Endothelial cell of umbilical vein (primary cell): Measurements from ENCODE around the gene FAM124B. TPM values are rescaled to one million over a fixed set of nuclear protein-coding genes. Genes with fewer than 3 reads are reported as not detected.

Experiments
- BruUV-seq: library from RNA; stranded (reverse); fragments of 400-500 nt; replicated peaks from 2 replicates; lab custom pipeline; 2021; lab: Mats Ljungman, UMichigan
- CTCF ChIA-PET: fragments of 300-600, 350-600 bp; sonication (Branson Sonifier 250); formaldehyde crosslinking; loops from one replicate; lab custom pipeline; 2021; ENCODE audit warnings: antibody characterized with exemption, inconsistent platforms; lab: Charles Lee
- POLR2A ChIA-PET: fragments of 300-600, 350-600 bp; sonication (Branson Sonifier 250); formaldehyde crosslinking; loops from one replicate; lab custom pipeline; 2021; ENCODE audit warnings: antibody characterized with exemption, inconsistent platforms; lab: Charles Lee
- DNase-seq: peaks from one replicate; pipeline ENCODE4 v3.0.0-alpha.2; 2011; ENCODE audit warnings: low read depth, low spot score
- FAIRE-seq: peaks from 2 replicates; lab custom pipeline; 2011; peaks lifted over from hg19 to GRCh38; lab: Jason Lieb, UNC
- H2AFZ ChIP-seq: 2 replicates; pipeline ENCODE4 v1.6.0; 2012; ENCODE audit warnings: low read depth, low read length, control low read depth, inconsistent platforms
- H3K27ac ChIP-seq: 2 replicates; pipeline ENCODE4 v1.5.1; 2011; ENCODE audit warnings: low read depth, mild to moderate bottlenecking, control low read depth, low read length, moderate library complexity; ENCODE audit not compliant: insufficient read depth
- H3K27me3 ChIP-seq, 2 experiments: 2 replicates each; pipeline versions ENCODE4 v1.6.0 to v1.6.1; 2011; ENCODE audit warnings: low read length in 2 of 2, mixed read lengths in 1 of 2; ENCODE audit not compliant: control insufficient read depth in 2 of 2, insufficient read depth in 2 of 2
- H3K36me3 ChIP-seq, 2 experiments: 2 replicates in 1 of 2; 3 replicates in 1 of 2; pipeline ENCODE4 v1.5.1; 2011; ENCODE audit warnings: low read length in 2 of 2, mild to moderate bottlenecking in 1 of 2, moderate library complexity in 1 of 2; ENCODE audit not compliant: control insufficient read depth in 2 of 2, insufficient read depth in 2 of 2; ENCODE audit errors: extremely low read depth in 1 of 2
- H3K4me1 ChIP-seq: 3 replicates; pipeline ENCODE4 v1.5.1; 2011; ENCODE audit warnings: mild to moderate bottlenecking, low read length; ENCODE audit not compliant: control insufficient read depth, insufficient read depth; ENCODE audit errors: extremely low read depth
- H3K4me2 ChIP-seq: 2 replicates; pipeline ENCODE4 v1.6.1; 2011; ENCODE audit warnings: low read length, control low read depth, mixed read lengths; ENCODE audit not compliant: insufficient read depth
- H3K4me3 ChIP-seq, 3 experiments: fragments of 200-600 bp in 1 of 3; sonication (generic), shearing (Covaris generic) in 1 of 3; replicated peaks in 1 of 3; 2 replicates each; pipeline ENCODE4 v1.5.1; 2011 to 2016; ENCODE audit warnings: control low read depth in 3 of 3, low read length in 3 of 3, mild to moderate bottlenecking in 2 of 3, inconsistent platforms in 1 of 3, low read depth in 1 of 3, moderate library complexity in 1 of 3; ENCODE audit not compliant: insufficient read depth in 1 of 3
- H3K79me2 ChIP-seq: 2 replicates; pipeline ENCODE4 v1.6.0; 2012; ENCODE audit warnings: low read length, inconsistent platforms; ENCODE audit not compliant: control insufficient read depth, insufficient read depth
- H3K9ac ChIP-seq: replicated peaks from 2 replicates; pipeline ENCODE3; 2011; ENCODE audit warnings: low read length, control low read depth; ENCODE audit not compliant: insufficient read depth; ENCODE audit errors: extremely low read depth
- H3K9me1 ChIP-seq: replicated peaks from 3 replicates; pipeline ENCODE4 v1.6.0; 2011; ENCODE audit warnings: mild to moderate bottlenecking, low read length; ENCODE audit not compliant: control insufficient read depth, insufficient read depth; ENCODE audit errors: extremely low read depth
- H3K9me3 ChIP-seq: replicated peaks from 2 replicates; pipeline ENCODE4 v1.5.1; 2012; ENCODE audit warnings: low read length, inconsistent platforms; ENCODE audit not compliant: control insufficient read depth, insufficient read depth
- H4K20me1 ChIP-seq: replicated peaks from 2 replicates; pipeline ENCODE3; 2011; ENCODE audit warnings: mild to moderate bottlenecking, low read length; ENCODE audit not compliant: control insufficient read depth, insufficient read depth; ENCODE audit errors: extremely low read depth
- CTCF ChIP-seq, 2 donors: IDR thresholded peaks; 1 replicate in 1 of 2; 2 replicates in 1 of 2; pipeline ENCODE4 v1.5.1; 2011; ENCODE audit warnings: low read length in 2 of 2, mild to moderate bottlenecking in 2 of 2, moderate library complexity in 2 of 2, control low read depth in 1 of 2, inconsistent platforms in 1 of 2, low read depth in 1 of 2; ENCODE audit not compliant: insufficient read depth in 1 of 2; ENCODE audit errors: extremely low read depth in 1 of 2
- EZH2 ChIP-seq: IDR thresholded peaks from 2 replicates; pipeline ENCODE4 v1.6.1; 2012; ENCODE audit warnings: borderline replicate concordance, low read depth, mild to moderate bottlenecking, moderate library complexity, low read length, inconsistent platforms; ENCODE audit not compliant: severe bottlenecking
- FOS ChIP-seq: IDR thresholded peaks from 2 replicates; pipeline ENCODE4 v1.6.1; 2011; ENCODE audit warnings: mild to moderate bottlenecking, low read length, moderate library complexity, borderline replicate concordance; ENCODE audit not compliant: insufficient read depth
- GATA2 ChIP-seq: IDR thresholded peaks from 2 replicates; pipeline ENCODE4 v1.7.0; 2011; ENCODE audit warnings: low read depth, mild to moderate bottlenecking, moderate library complexity, mixed read lengths, low read length; ENCODE audit not compliant: insufficient read length, insufficient read depth
- JUN ChIP-seq: IDR thresholded peaks from 2 replicates; pipeline ENCODE4 v1.6.1; 2011; ENCODE audit warnings: borderline replicate concordance, low read depth; ENCODE audit not compliant: insufficient read length, insufficient read depth
- MAX ChIP-seq: IDR thresholded peaks from 2 replicates; pipeline ENCODE4 v1.6.1; 2011; ENCODE audit not compliant: insufficient read depth, insufficient read length
- MYC ChIP-seq: IDR thresholded peaks from one replicate; pipeline ENCODE4 v1.6.1; 2011; ENCODE audit warnings: mild to moderate bottlenecking, low read depth, low read length
- POLR2A ChIP-seq: IDR thresholded peaks from 2 replicates; pipeline ENCODE4 v1.6.1; 2012; ENCODE audit warnings: low read depth, mild to moderate bottlenecking, control low read depth, low read length
- POLR2AphosphoS5 ChIP-seq: IDR thresholded peaks from 2 replicates; pipeline ENCODE4 v1.6.1; 2012; ENCODE audit warnings: low read depth, mild to moderate bottlenecking, control low read depth, low read length, moderate library complexity; ENCODE audit not compliant: insufficient read depth
- dilution Hi-C: fragments of 300-500 bp; cut with MboI; formaldehyde crosslinking; loops from one replicate; pipeline ENCODE4 v1.15.0; 2019; ENCODE audit warnings: low sequenced_read_pairs; ENCODE audit not compliant: extremely low pct_ligation_motif_present
- intact Hi-C: fragments of 100-400 bp; cut with micrococcal nuclease; formaldehyde crosslinking; loops from one replicate; pipeline ENCODE4 v1.10.0; 2022
- polyA plus RNA-seq, 4 experiments: library from polyadenylated mRNA; depleted of rRNA in 3 of 4; stranded (reverse) in 3 of 4; unstranded in 1 of 4; fragments of >200 nt; gene quantifications; 2 replicates each; pipeline versions ENCODE4 v1.2.1 to v1.2.3, GENCODE V29; 2011 to 2012; ENCODE audit warnings: missing spikeins in 1 of 4
- total RNA-seq: library from RNA; stranded (reverse); gene quantifications from 2 replicates; pipeline ENCODE4 v1.2.3, GENCODE V29; 2021

FAM124B gene
- total and polyA plus RNA-seq, 2 donors (not counting 3 experiments of a cell fraction or from before 2014, with no cell fraction given) = 82.0 to 119 TPM

- Histone ChIP-seq H3K36me3 (peaks cover 7 to 23% of the 10 kb centered on the region in 2 experiments), H3K9me1 (no peaks in the 10 kb centered on the region), H3K9ac (no peak overlapping the region), H3K4me1 (no peaks in the 10 kb centered on the region), H3K27ac (no peak overlapping the region), H3K9me3 (no peaks in the 10 kb centered on the region), H4K20me1 (peaks cover 7% of the 10 kb centered on the region), H3K79me2 (peaks cover 18% of the 10 kb centered on the region), H3K4me3 (no peak overlapping the region), H3K27me3 (no peaks in the 10 kb centered on the region), H2AFZ (no peak overlapping the region), H3K4me2 (no peak overlapping the region)
- intact Hi-C loops = no loop called here
- ChIA-PET POLR2A (no interaction called here), CTCF (interaction anchor here (1.0 to 2.2 kb wide), 2 partner anchors 10 to 72 kb away, joined by 4 to 11 read pairs; no protein-coding TSS in a partner anchor)
- BruUV-seq = no TSS peak
- DNase-seq = no peak
- TF ChIP-seq JUN (no peak), POLR2A (no peak), GATA2 (no peak), CTCF (IDR thresholded peaks at IDR 0.05; ENCODE audit: extremely low read depth in 1 of 2, insufficient read depth in 1 of 2, low read depth in 1 of 2, low read length in 2 of 2) (no peak), EZH2 (no peak), FOS (no peak), MYC (no peak), MAX (no peak), POLR2AphosphoS5 (no peak)
- FAIRE-seq = no peak
- dilution Hi-C loops = no loop called here
Observed at GRCh38 chr2:224377751-224378700, 23.9 kb downstream of the FAM124B start.
